NOMO-1 treated with DMSO at 0.1 percent for 48 hours (cell line): Measurements from ENCODE around the gene IL22RA1.

Source experiments
- DNase-seq: peaks from one replicate; lab custom pipeline; 2025; ENCODE audit not compliant: unreplicated experiment; lab: John Stamatoyannopoulos, UW

Gene IL22RA1

GRCh38 chr1:24138476-24139221, 4.3 kb downstream of the IL22RA1 start:
- no peak for DNase-seq

- no peak for DNase-seq
These were observed 5.9 kb downstream of the IL22RA1 start for GRCh38 chr1:24136956-24137539.

- no peak for DNase-seq
These were observed 8.6 kb downstream of the IL22RA1 start for GRCh38 chr1:24134376-24134775.

GRCh38 chr1:24133819-24134218, 9.1 kb downstream of the IL22RA1 start:
- DNase-seq: no peak

GRCh38 chr1:24130385-24130784, 12.6 kb downstream of the IL22RA1 start:
- DNase-seq: no peak

- no peak for DNase-seq
These were observed 15.1 kb downstream of the IL22RA1 start for GRCh38 chr1:24127801-24128363.

GRCh38 chr1:24127134-24127800, 15.7 kb downstream of the IL22RA1 start:
- no peak for DNase-seq

- no peak for DNase-seq
These were observed 16.3 kb downstream of the IL22RA1 start for GRCh38 chr1:24126672-24127023.

GRCh38 chr1:24126018-24126671, 16.8 kb downstream of the IL22RA1 start:
- DNase-seq: no peak

- no peak for DNase-seq
These were observed 17.5 kb downstream of the IL22RA1 start for GRCh38 chr1:24125456-24125855.

- DNase-seq: no peak
These were observed 18.0 kb downstream of the IL22RA1 start for GRCh38 chr1:24124980-24125379.

GRCh38 chr1:24123611-24124010, 19.3 kb downstream of the IL22RA1 start:
- no peak for DNase-seq

- no peak for DNase-seq
These were observed 20.2 kb downstream of the IL22RA1 start for GRCh38 chr1:24122776-24123175.

GRCh38 chr1:24121406-24121805, 21.5 kb downstream of the IL22RA1 start:
- DNase-seq: no peak

- no peak for DNase-seq
These were observed 22.0 kb downstream of the IL22RA1 start for GRCh38 chr1:24120965-24121364.

GRCh38 chr1:24119859-24120756, 22.8 kb downstream of the IL22RA1 start:
- no peak for DNase-seq

GRCh38 chr1:24119489-24119858, 23.5 kb downstream of the IL22RA1 start:
- DNase-seq: no peak

- DNase-seq: no peak
These were observed 24.3 kb downstream of the IL22RA1 start for GRCh38 chr1:24118410-24119242.

- no peak for DNase-seq
These were observed 25.1 kb downstream of the IL22RA1 start for GRCh38 chr1:24117722-24118409.
